Calu3 (cell line): Measurements from ENCODE around the gene ZNF710. TPM values are rescaled to one million over a fixed set of nuclear protein-coding genes. Genes with fewer than 3 reads are reported as not detected.

ENCODE experiments used
- BruUV-seq: library from RNA; stranded (reverse); fragments of 400-500 nt; replicated peaks from 2 replicates; lab custom pipeline; 2021; lab: Mats Ljungman, UMichigan
- CTCF ChIA-PET: fragments of 300-600 bp; sonication (Branson Sonifier 250); formaldehyde crosslinking; loops from one replicate; lab custom pipeline; 2022; ENCODE audit warnings: antibody characterized with exemption; lab: Charles Lee
- DNase-seq: peaks from one replicate; pipeline ENCODE4 v3.0.0; 2022
- H3K27ac Mint-ChIP-seq: one replicate; pipeline ENCODE4 v1.8.0; 2022; ENCODE audit warnings: mixed read lengths; ENCODE audit not compliant: unreplicated experiment
- H3K27me3 Mint-ChIP-seq: one replicate; pipeline ENCODE4 v1.8.0; 2022; ENCODE audit warnings: mixed read lengths; ENCODE audit not compliant: unreplicated experiment
- H3K36me3 Mint-ChIP-seq: one replicate; pipeline ENCODE4 v1.8.0; 2022; ENCODE audit warnings: mild to moderate bottlenecking, moderate library complexity, mixed read lengths; ENCODE audit not compliant: insufficient read depth, unreplicated experiment
- H3K4me1 Mint-ChIP-seq: one replicate; pipeline ENCODE4 v1.8.0; 2022; ENCODE audit warnings: mild to moderate bottlenecking, low read depth, mixed read lengths; ENCODE audit not compliant: unreplicated experiment
- H3K4me3 Mint-ChIP-seq: one replicate; pipeline ENCODE4 v1.8.0; 2022; ENCODE audit warnings: mild to moderate bottlenecking, low read depth, moderate library complexity, mixed read lengths; ENCODE audit not compliant: unreplicated experiment
- H3K9me3 Mint-ChIP-seq: one replicate; pipeline ENCODE4 v1.8.0; 2022; ENCODE audit warnings: low read depth, mixed read lengths; ENCODE audit not compliant: unreplicated experiment
- intact Hi-C: fragments of 100-400 bp; cut with micrococcal nuclease; formaldehyde crosslinking; loops from one replicate; pipeline ENCODE4 v1.10.0; 2022; ENCODE audit not compliant: unreplicated experiment
- total RNA-seq: library from RNA; stranded (reverse); gene quantifications from 2 replicates; pipeline ENCODE4 v1.2.3, GENCODE V29; 2022
- TF ChIP-seq, protein P1 (sequence below): fragments of 200-600 bp; IDR thresholded peaks from one replicate; pipeline ENCODE4 v1.8.0; 2022; ENCODE audit warnings: antibody characterized with exemption; ENCODE audit not compliant: unreplicated experiment

Gene ZNF710
- total RNA-seq, 1 experiment from 2014 or later: 15.4 TPM

DNA sequence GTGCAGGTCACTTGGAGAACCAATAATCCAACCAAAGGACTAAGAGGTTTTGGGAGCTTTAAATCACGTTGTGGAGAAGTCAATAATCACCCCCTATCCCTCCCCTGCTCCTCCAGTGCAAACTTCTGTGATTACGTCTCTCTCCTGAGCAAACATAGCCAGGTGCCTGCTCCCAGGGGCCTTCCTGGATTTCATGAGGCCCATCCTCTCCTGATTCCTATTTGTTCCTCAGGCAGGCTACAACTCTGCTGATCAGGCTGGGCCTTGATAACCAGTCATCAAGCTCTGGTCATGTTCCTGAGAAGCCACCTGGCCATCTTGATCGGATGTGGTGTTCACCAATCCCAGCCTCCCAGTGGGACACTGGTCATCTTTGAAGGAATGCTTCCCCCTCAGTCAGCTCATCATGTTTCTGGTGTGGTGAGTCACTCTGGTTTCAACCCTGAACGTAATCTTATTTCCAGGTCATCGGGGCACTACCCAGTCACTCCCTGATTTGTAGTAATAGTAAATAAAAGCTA is 2.9 kb upstream of the ZNF710 start:
- H3K9me3 Mint-ChIP-seq: no peaks in the 10 kb centered on the region
- no peak overlapping the region for H3K27ac Mint-ChIP-seq

DNA sequence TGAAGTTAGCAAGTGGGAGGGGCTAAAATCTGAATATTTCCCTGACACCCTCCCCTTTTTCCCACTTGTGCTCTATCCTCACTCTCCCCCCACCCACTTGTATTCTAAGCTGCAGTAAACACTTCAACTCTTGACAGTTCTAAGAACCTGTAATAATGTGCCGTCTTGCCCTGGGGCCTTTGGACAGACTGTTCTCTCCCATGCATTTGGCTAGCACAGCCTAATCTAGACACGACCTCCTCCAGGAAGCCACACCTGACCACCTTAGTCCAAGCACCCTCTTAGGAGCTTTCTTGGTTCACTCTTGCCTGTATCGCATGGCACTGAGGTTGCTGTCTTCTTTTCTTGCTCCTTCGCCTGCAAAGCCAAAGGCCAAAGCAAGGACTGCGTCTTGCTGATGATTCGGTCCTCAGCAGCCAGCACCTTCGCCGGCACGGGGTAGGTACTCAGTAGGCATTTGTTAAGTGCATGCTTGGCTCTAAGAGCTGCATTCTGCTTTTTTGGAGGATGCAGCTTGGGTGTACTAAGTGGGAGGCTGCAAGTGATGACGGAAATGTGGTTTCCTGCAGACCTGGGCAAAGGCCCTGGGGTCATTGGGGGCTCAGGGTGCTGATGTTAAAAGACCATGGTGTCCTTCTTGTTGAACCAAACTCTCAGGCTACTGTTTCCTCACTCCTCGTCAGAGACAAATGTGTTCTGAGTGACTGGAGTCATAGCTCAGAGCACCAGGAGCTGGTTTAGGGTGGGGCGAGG is 2.0 kb upstream of the ZNF710 start:
- Mint-ChIP-seq H3K4me3 (no peak overlapping the region), H3K36me3 (peaks cover 25% of the 10 kb centered on the region), H3K27me3 (no peaks in the 10 kb centered on the region), H3K4me1 (peaks cover 17% of the 10 kb centered on the region), H3K27ac (peak overlapping the region; percentile 12), H3K9me3 (no peaks in the 10 kb centered on the region)
- CTCF ChIA-PET: no interaction called here
- TF ChIP-seq, protein P1, sequence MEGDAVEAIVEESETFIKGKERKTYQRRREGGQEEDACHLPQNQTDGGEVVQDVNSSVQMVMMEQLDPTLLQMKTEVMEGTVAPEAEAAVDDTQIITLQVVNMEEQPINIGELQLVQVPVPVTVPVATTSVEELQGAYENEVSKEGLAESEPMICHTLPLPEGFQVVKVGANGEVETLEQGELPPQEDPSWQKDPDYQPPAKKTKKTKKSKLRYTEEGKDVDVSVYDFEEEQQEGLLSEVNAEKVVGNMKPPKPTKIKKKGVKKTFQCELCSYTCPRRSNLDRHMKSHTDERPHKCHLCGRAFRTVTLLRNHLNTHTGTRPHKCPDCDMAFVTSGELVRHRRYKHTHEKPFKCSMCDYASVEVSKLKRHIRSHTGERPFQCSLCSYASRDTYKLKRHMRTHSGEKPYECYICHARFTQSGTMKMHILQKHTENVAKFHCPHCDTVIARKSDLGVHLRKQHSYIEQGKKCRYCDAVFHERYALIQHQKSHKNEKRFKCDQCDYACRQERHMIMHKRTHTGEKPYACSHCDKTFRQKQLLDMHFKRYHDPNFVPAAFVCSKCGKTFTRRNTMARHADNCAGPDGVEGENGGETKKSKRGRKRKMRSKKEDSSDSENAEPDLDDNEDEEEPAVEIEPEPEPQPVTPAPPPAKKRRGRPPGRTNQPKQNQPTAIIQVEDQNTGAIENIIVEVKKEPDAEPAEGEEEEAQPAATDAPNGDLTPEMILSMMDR: no peak
- intact Hi-C loops: loop anchor here (2.0 kb wide), 1 partner anchor 72 kb away; no protein-coding TSS in a partner anchor
- no TSS peak for BruUV-seq
- DNase-seq: no peak

More for the DNA sequence above, 2.9 kb upstream of the ZNF710 start:
- Mint-ChIP-seq H3K4me1 (peaks cover 15% of the 10 kb centered on the region), H3K36me3 (peaks cover 25% of the 10 kb centered on the region), H3K27me3 (no peaks in the 10 kb centered on the region), H3K4me3 (no peak overlapping the region)
- BruUV-seq: no TSS peak
- CTCF ChIA-PET: no interaction called here
- intact Hi-C loops: loop anchor here (2.0 kb wide), 1 partner anchor 73 kb away; no protein-coding TSS in a partner anchor
- peak; percentile 46 for DNase-seq
- TF ChIP-seq, protein P1: no peak

GRCh38 chr15:89999676-90000185 is 1.4 kb upstream of the ZNF710 start:
- DNase-seq: no peak
- peaks cover 23% of the 10 kb centered on the region for H3K4me1 Mint-ChIP-seq
- no peaks in the 10 kb centered on the region for H3K9me3 Mint-ChIP-seq
- intact Hi-C loops: loop anchor here (2.0 to 10.0 kb wide), 2 partner anchors 55 to 71 kb away; no protein-coding TSS in a partner anchor
- H3K4me3 Mint-ChIP-seq: no peak overlapping the region
- CTCF ChIA-PET: no interaction called here
- no peaks in the 10 kb centered on the region for H3K27me3 Mint-ChIP-seq
- TF ChIP-seq, protein P1: no peak
- BruUV-seq: no TSS peak
- no peak overlapping the region for H3K27ac Mint-ChIP-seq
- H3K36me3 Mint-ChIP-seq: peaks cover 27% of the 10 kb centered on the region

- Mint-ChIP-seq H3K36me3 (peaks cover 29% of the 10 kb centered on the region), H3K4me3 (peak overlapping the region; percentile 71), H3K4me1 (peaks cover 30% of the 10 kb centered on the region), H3K9me3 (no peaks in the 10 kb centered on the region), H3K27me3 (no peaks in the 10 kb centered on the region), H3K27ac (peak overlapping the region; percentile 81)
- DNase-seq: no peak
- intact Hi-C loops: loop anchor here (10.0 kb wide), 1 partner anchor 54 kb away; no protein-coding TSS in a partner anchor
- TF ChIP-seq, protein P1: no peak
- no TSS peak for BruUV-seq
- CTCF ChIA-PET: interaction anchor here (0.6 kb wide), 1 partner anchor 300 kb away, joined by 4 read pairs; no protein-coding TSS in a partner anchor
Observed at GRCh38 chr15:90000186-90001001, 730 bp upstream of the ZNF710 start.
